DOHH2 (cell line): ENCODE measurements around the gene ENTPD5.

ENCODE experiments used
- CTCF ChIP-seq: fragments of 200-600 bp; sonication (generic); IDR thresholded peaks from one replicate; pipeline ENCODE4 v1.5.1; 2014; ENCODE audit warnings: antibody characterized with exemption, mild to moderate bottlenecking, low read depth, low read length; ENCODE audit not compliant: poor library complexity, severe bottlenecking
- EZH2phosphoT487 ChIP-seq: fragments of 200-600 bp; sonication (generic); IDR thresholded peaks from 2 replicates; pipeline ENCODE4 v1.6.1; 2017; ENCODE audit warnings: borderline replicate concordance, mild to moderate bottlenecking, antibody characterized with exemption, low read length, moderate library complexity, mixed read lengths

- no peak for TF ChIP-seq CTCF
- no peak for TF ChIP-seq EZH2phosphoT487
Observed at GRCh38 chr14:73995977-73996378, 23.1 kb downstream of the ENTPD5 start.
